NB4 (cell line): ENCODE data around the gene MS4A15.

Experiments used
- CTCF ChIP-seq: IDR thresholded peaks from one replicate; pipeline ENCODE4 v1.5.1; 2012; ENCODE audit warnings: low read depth, low read length
- TF ChIP-seq, protein P1 (sequence below): IDR thresholded peaks from 2 replicates; pipeline ENCODE4 v1.6.1; 2011; ENCODE audit warnings: low read depth, low read length

- TF ChIP-seq, protein P1, sequence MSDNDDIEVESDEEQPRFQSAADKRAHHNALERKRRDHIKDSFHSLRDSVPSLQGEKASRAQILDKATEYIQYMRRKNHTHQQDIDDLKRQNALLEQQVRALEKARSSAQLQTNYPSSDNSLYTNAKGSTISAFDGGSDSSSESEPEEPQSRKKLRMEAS, result no peak
- TF ChIP-seq CTCF, result no peak
These were observed 60.0 kb downstream of the MS4A15 start for GRCh38 chr11:60816590-60817157.
